Smooth muscle cell (in vitro differentiated cells): Measurements from ENCODE around the gene DPEP2NB. TPM values are rescaled to one million over a fixed set of nuclear protein-coding genes. Genes with fewer than 3 reads are reported as not detected.

Experiments used
- DNase-seq: peaks from one replicate; lab custom pipeline; 2025; ENCODE audit not compliant: unreplicated experiment; lab: John Stamatoyannopoulos, UW
- H2AFZ ChIP-seq: fragments of 200-600 bp; sonication (generic); 2 replicates; pipeline ENCODE4 v1.6.0; 2016; ENCODE audit warnings: antibody characterized with exemption, low read depth, mild to moderate bottlenecking
- H3F3A ChIP-seq: fragments of 200-600 bp; sonication (generic); 2 replicates; pipeline ENCODE4 v1.6.0; 2017; ENCODE audit warnings: antibody characterized with exemption, low read depth
- H3K27ac ChIP-seq: fragments of 200-600 bp; sonication (generic); 2 replicates; pipeline ENCODE4 v1.5.1; 2016; ENCODE audit warnings: low read depth, mild to moderate bottlenecking
- H3K27me3 ChIP-seq: fragments of 200-600 bp; sonication (generic); 2 replicates; pipeline ENCODE4 v1.6.1; 2016; ENCODE audit warnings: low read depth, mild to moderate bottlenecking
- H3K36me3 ChIP-seq: fragments of 200-600 bp; sonication (generic); 2 replicates; pipeline ENCODE4 v1.5.1; 2016; ENCODE audit warnings: low read depth
- H3K4me1 ChIP-seq: fragments of 200-600 bp; sonication (generic); 2 replicates; pipeline ENCODE4 v1.5.1; 2016; ENCODE audit warnings: low read depth
- H3K4me2 ChIP-seq: fragments of 200-600 bp; sonication (generic); 2 replicates; pipeline ENCODE4 v1.6.0; 2016; ENCODE audit warnings: mild to moderate bottlenecking
- H3K4me3 ChIP-seq: fragments of 200-600 bp; sonication (generic); 2 replicates; pipeline ENCODE4 v1.5.1; 2016; ENCODE audit warnings: mild to moderate bottlenecking
- H3K79me2 ChIP-seq: fragments of 200-600 bp; sonication (generic); 2 replicates; pipeline ENCODE4 v1.6.0; 2016; ENCODE audit warnings: low read depth, mild to moderate bottlenecking
- H3K9ac ChIP-seq: fragments of 200-600 bp; sonication (generic); 2 replicates; pipeline ENCODE4 v1.6.0; 2016; ENCODE audit warnings: low read depth
- H3K9me3 ChIP-seq: fragments of 200-600 bp; sonication (generic); replicated peaks from 2 replicates; pipeline ENCODE4 v1.5.1; 2016; ENCODE audit warnings: low read depth
- H4K20me1 ChIP-seq: fragments of 200-600 bp; sonication (generic); 2 replicates; pipeline ENCODE4 v1.6.0; 2016; ENCODE audit warnings: low read depth
- CTCF ChIP-seq: fragments of 200-600 bp; sonication (generic); IDR thresholded peaks from 2 replicates; pipeline ENCODE4 v1.5.1; 2017; ENCODE audit warnings: borderline replicate concordance, mild to moderate bottlenecking, antibody characterized with exemption; ENCODE audit not compliant: insufficient read depth, poor library complexity, severe bottlenecking
- WGBS: methylation state at CpG from one replicate; pipeline ENCODE4 v1.1.7; 2016; ENCODE audit warnings: low lambda C conversion rate; 5-methylcytosine and 5-hydroxymethylcytosine counted together
- polyA plus RNA-seq: library from polyadenylated mRNA; unstranded; fragments of >200 nt; fragmentation: Nextera tagmentation; extraction: Ambion mirVana; gene quantifications from 2 replicates; pipeline ENCODE4 v1.2.1, GENCODE V29; 2016
- total RNA-seq: library from RNA; depleted of rRNA; stranded (reverse); fragments of >200 nt; gene quantifications from 2 replicates; pipeline ENCODE4 v1.2.3, GENCODE V29; 2014

Gene DPEP2NB
- total and polyA plus RNA-seq, 2 experiments from 2014 or later, result not detected

- no peak overlapping the region for H3K4me2 ChIP-seq
Observed at GRCh38 chr16:68009157-68009735, 6.5 kb downstream of the DPEP2NB start.

GRCh38 chr16:68005786-68006286, 9.9 kb downstream of the DPEP2NB start:
- Histone ChIP-seq H3K27ac (no peak overlapping the region), H3K9me3 (no peaks in the 10 kb centered on the region), H3K9ac (no peak overlapping the region), H3F3A (no peaks in the 10 kb centered on the region), H3K36me3 (no peaks in the 10 kb centered on the region), H3K4me1 (no peaks in the 10 kb centered on the region), H3K4me2 (no peak overlapping the region), H4K20me1 (no peaks in the 10 kb centered on the region), H2AFZ (no peak overlapping the region), H3K4me3 (no peak overlapping the region), H3K79me2 (no peaks in the 10 kb centered on the region), H3K27me3 (no peaks in the 10 kb centered on the region)
- DNase-seq, result no peak
- no peak for TF ChIP-seq CTCF
- WGBS, result 57% methylated on average over 6 of the region's 6 CpGs

More at GRCh38 chr16:68009157-68009735, 6.5 kb downstream of the DPEP2NB start:
- WGBS, result 81% methylated on average over 9 of the region's 9 CpGs
- Histone ChIP-seq H3K36me3 (no peaks in the 10 kb centered on the region), H3K27ac (no peak overlapping the region), H2AFZ (no peak overlapping the region), H4K20me1 (no peaks in the 10 kb centered on the region), H3K27me3 (no peaks in the 10 kb centered on the region), H3K9ac (no peak overlapping the region), H3K9me3 (no peaks in the 10 kb centered on the region), H3K4me3 (no peak overlapping the region), H3K79me2 (no peaks in the 10 kb centered on the region), H3F3A (no peaks in the 10 kb centered on the region), H3K4me1 (no peaks in the 10 kb centered on the region)
- TF ChIP-seq CTCF, result no peak
- DNase-seq, result no peak

- DNase-seq, result no peak
- H3K27ac ChIP-seq, result no peak overlapping the region
- no peak overlapping the region for H3K4me2 ChIP-seq
- H3K4me1 ChIP-seq, result no peaks in the 10 kb centered on the region
- no peaks in the 10 kb centered on the region for H3K36me3 ChIP-seq
- no peaks in the 10 kb centered on the region for H3K79me2 ChIP-seq
- H3K27me3 ChIP-seq, result no peaks in the 10 kb centered on the region
- no peaks in the 10 kb centered on the region for H3F3A ChIP-seq
- TF ChIP-seq CTCF, result no peak
- H3K4me3 ChIP-seq, result no peak overlapping the region
- WGBS, result 91% methylated on average over 9 of the region's 9 CpGs
- no peak overlapping the region for H2AFZ ChIP-seq
- no peaks in the 10 kb centered on the region for H4K20me1 ChIP-seq
- H3K9ac ChIP-seq, result no peak overlapping the region
- H3K9me3 ChIP-seq, result no peaks in the 10 kb centered on the region
Observed at GRCh38 chr16:68005211-68005610, 10.5 kb downstream of the DPEP2NB start.

- no peaks in the 10 kb centered on the region for H3F3A ChIP-seq
- no peak overlapping the region for H3K9ac ChIP-seq
- no peaks in the 10 kb centered on the region for H3K36me3 ChIP-seq
- H3K79me2 ChIP-seq, result no peaks in the 10 kb centered on the region
- no peak overlapping the region for H3K4me3 ChIP-seq
- no peaks in the 10 kb centered on the region for H3K4me1 ChIP-seq
- H3K4me2 ChIP-seq, result no peak overlapping the region
- H2AFZ ChIP-seq, result no peak overlapping the region
- 85% methylated on average over 4 of the region's 4 CpGs for WGBS
- no peaks in the 10 kb centered on the region for H3K9me3 ChIP-seq
- H3K27me3 ChIP-seq, result no peaks in the 10 kb centered on the region
- no peak overlapping the region for H3K27ac ChIP-seq
- no peak for TF ChIP-seq CTCF
- no peak for DNase-seq
- H4K20me1 ChIP-seq, result no peaks in the 10 kb centered on the region
Observed at GRCh38 chr16:68003031-68003430, 12.7 kb downstream of the DPEP2NB start.
